HG03558 (cell line): ENCODE data around the gene ADAP1.
"Not testable (repeated sequence)": the region's sequence is repeated elsewhere in the genome, so short reads cannot be mapped to it uniquely, and the experiment has no call there.

ENCODE experiments used
- ATAC-seq: cut with Tn5 transposase; IDR thresholded peaks from one replicate; pipeline ENCODE4 v1.9.1; 2021; ENCODE audit warnings: moderate number of reproducible peaks; ENCODE audit not compliant: unreplicated experiment; ENCODE audit errors: extremely low read depth

ADAP1 gene

GRCh38 chr7:924541-925231 is 29.8 kb downstream of the ADAP1 start:
- no peak for ATAC-seq

GRCh38 chr7:924042-924441 is 30.4 kb downstream of the ADAP1 start:
- ATAC-seq, result not testable (repeated sequence)

- peak; percentile 51 for ATAC-seq
Observed at GRCh38 chr7:923108-924041, 31.1 kb downstream of the ADAP1 start.

GRCh38 chr7:922334-923107 is 32.0 kb downstream of the ADAP1 start:
- no peak for ATAC-seq

- ATAC-seq, result no peak
Observed at GRCh38 chr7:921581-922333, 32.7 kb downstream of the ADAP1 start.

- no peak for ATAC-seq
Observed at GRCh38 chr7:921071-921461, 33.4 kb downstream of the ADAP1 start.

GRCh38 chr7:920351-921070 is 34.0 kb downstream of the ADAP1 start:
- ATAC-seq, result no peak

- ATAC-seq, result no peak
Observed at GRCh38 chr7:919924-920341, 34.5 kb downstream of the ADAP1 start.

GRCh38 chr7:919114-919442 is 35.4 kb downstream of the ADAP1 start:
- ATAC-seq, result no peak

- no peak for ATAC-seq
Observed at GRCh38 chr7:918441-919113, 35.9 kb downstream of the ADAP1 start.

GRCh38 chr7:918118-918425 is 36.4 kb downstream of the ADAP1 start:
- no peak for ATAC-seq

GRCh38 chr7:917255-918117 is 37.0 kb downstream of the ADAP1 start:
- ATAC-seq, result no peak

GRCh38 chr7:916291-916941 is 38.1 kb downstream of the ADAP1 start:
- ATAC-seq, result no peak

GRCh38 chr7:915291-916218 is 38.9 kb downstream of the ADAP1 start:
- ATAC-seq, result no peak

GRCh38 chr7:914521-915194 is 39.8 kb downstream of the ADAP1 start:
- no peak for ATAC-seq
